GM10266 (cell line): ENCODE measurements around the gene MRPS31.
A peak's percentile ranks its signal among the peaks of the same experiment; 100 is the strongest.

ENCODE experiments used
- DNase-seq: peaks from one replicate; pipeline ENCODE4 v3.0.0; 2012; ENCODE audit errors: extremely low spot score
- CTCF ChIP-seq: IDR thresholded peaks from 2 replicates; pipeline ENCODE4 v1.5.1; 2012; ENCODE audit warnings: mild to moderate bottlenecking, low read depth; ENCODE audit not compliant: control insufficient read depth, insufficient read depth; ENCODE audit errors: missing control alignments

MRPS31 gene

GRCh38 chr13:40770934-40771618, at the start of gene MRPS31:
MRPS31 (minus strand) TSS chr13:40771190; CDS start chr13:40771136, 54 bp downstream.
- TF ChIP-seq CTCF, result no peak
- peak; percentile 89 for DNase-seq

GRCh38 chr13:40819797-40820315, 48.9 kb upstream of the MRPS31 start:
- no peak for DNase-seq
- no peak for TF ChIP-seq CTCF

- TF ChIP-seq CTCF, result no peak
- DNase-seq, result no peak
Observed at GRCh38 chr13:40818926-40819325, 47.9 kb upstream of the MRPS31 start.

- TF ChIP-seq CTCF, result no peak
- DNase-seq, result no peak
Observed at GRCh38 chr13:40814803-40815202, 43.8 kb upstream of the MRPS31 start.

GRCh38 chr13:40813667-40814454, 42.9 kb upstream of the MRPS31 start:
- TF ChIP-seq CTCF, result peak; percentile 47
- peak; percentile 43 for DNase-seq

GRCh38 chr13:40812724-40813445, 41.9 kb upstream of the MRPS31 start:
- no peak for TF ChIP-seq CTCF

More at GRCh38 chr13:40812724-40813445, 41.9 kb upstream of the MRPS31 start:
- DNase-seq, result no peak
